Endothelial cell (in vitro differentiated cells): ENCODE measurements around the gene KPNA1. TPM values are rescaled to one million over a fixed set of nuclear protein-coding genes. Genes with fewer than 3 reads are reported as not detected.

Experiments
- DNase-seq: peaks from one replicate; pipeline ENCODE4 v3.0.0; 2021; ENCODE audit warnings: low spot score
- H3K27ac Mint-ChIP-seq: one replicate; pipeline ENCODE4 v1.8.0; 2021; ENCODE audit warnings: mixed read lengths, inconsistent platforms; ENCODE audit not compliant: unreplicated experiment
- H3K27me3 Mint-ChIP-seq: one replicate; pipeline ENCODE4 v1.8.0; 2021; ENCODE audit warnings: mild to moderate bottlenecking, moderate library complexity, mixed read lengths, inconsistent platforms; ENCODE audit not compliant: unreplicated experiment
- H3K36me3 Mint-ChIP-seq: one replicate; pipeline ENCODE4 v1.8.0; 2021; ENCODE audit warnings: mild to moderate bottlenecking, low read depth, mixed read lengths, inconsistent platforms; ENCODE audit not compliant: unreplicated experiment
- H3K4me1 Mint-ChIP-seq: one replicate; pipeline ENCODE4 v1.8.0; 2021; ENCODE audit warnings: mild to moderate bottlenecking, mixed read lengths, inconsistent platforms; ENCODE audit not compliant: unreplicated experiment
- H3K4me3 Mint-ChIP-seq: one replicate; pipeline ENCODE4 v1.8.0; 2021; ENCODE audit warnings: mild to moderate bottlenecking, mixed read lengths, inconsistent platforms; ENCODE audit not compliant: unreplicated experiment
- H3K9me3 Mint-ChIP-seq: one replicate; pipeline ENCODE4 v1.8.0; 2021; ENCODE audit warnings: mixed read lengths, inconsistent platforms; ENCODE audit not compliant: unreplicated experiment
- CTCF ChIP-seq: fragments of 200-600 bp; sonication (generic); IDR thresholded peaks from one replicate; pipeline ENCODE4 v1.5.0; 2021; ENCODE audit warnings: antibody characterized with exemption; ENCODE audit not compliant: unreplicated experiment
- total RNA-seq: library from RNA; stranded (reverse); fragmentation: NEBNext Ultra II Directional; extraction: Animal tissue kit (Norgen Biotek cat#: 25700); gene quantifications from one replicate; pipeline ENCODE4 v1.2.1, GENCODE V29; 2021; ENCODE audit not compliant: unreplicated experiment

Gene KPNA1
- total RNA-seq, 1 donor from 2014 or later = 87.2 TPM

GRCh38 chr3:122443090-122443489 is 71.6 kb downstream of the KPNA1 start:
- peaks cover 5% of the 10 kb centered on the region for H3K4me1 Mint-ChIP-seq
- H3K36me3 Mint-ChIP-seq = peaks cover 57% of the 10 kb centered on the region
- no peak for DNase-seq
- no peak for TF ChIP-seq CTCF
- H3K27me3 Mint-ChIP-seq = peaks cover 5% of the 10 kb centered on the region
- peak overlapping the region; percentile 11 for H3K27ac Mint-ChIP-seq
- H3K4me3 Mint-ChIP-seq = no peak overlapping the region
- H3K9me3 Mint-ChIP-seq = no peaks in the 10 kb centered on the region

GRCh38 chr3:122435950-122436349 is 78.8 kb downstream of the KPNA1 start:
- peak overlapping the region; percentile 82 for H3K4me3 Mint-ChIP-seq
- H3K9me3 Mint-ChIP-seq = no peaks in the 10 kb centered on the region
- H3K27me3 Mint-ChIP-seq = peaks cover 2% of the 10 kb centered on the region
- H3K4me1 Mint-ChIP-seq = no peaks in the 10 kb centered on the region
- no peak for TF ChIP-seq CTCF
- H3K36me3 Mint-ChIP-seq = peaks cover 58% of the 10 kb centered on the region
- no peak overlapping the region for H3K27ac Mint-ChIP-seq
- DNase-seq = no peak

- Mint-ChIP-seq H3K27me3 (peaks cover 2% of the 10 kb centered on the region), H3K4me3 (no peak overlapping the region), H3K27ac (no peak overlapping the region), H3K9me3 (no peaks in the 10 kb centered on the region), H3K36me3 (peaks cover 23% of the 10 kb centered on the region), H3K4me1 (peaks cover 7% of the 10 kb centered on the region)
- no peak for TF ChIP-seq CTCF
- DNase-seq = no peak
Observed at GRCh38 chr3:122430371-122430770, 84.4 kb downstream of the KPNA1 start.

- Mint-ChIP-seq H3K4me1 (peaks cover 7% of the 10 kb centered on the region), H3K4me3 (no peak overlapping the region), H3K9me3 (no peaks in the 10 kb centered on the region), H3K36me3 (peaks cover 12% of the 10 kb centered on the region), H3K27ac (peak overlapping the region; percentile 28), H3K27me3 (no peaks in the 10 kb centered on the region)
- no peak for DNase-seq
- no peak for TF ChIP-seq CTCF
Observed at GRCh38 chr3:122427857-122428471, 86.8 kb downstream of the KPNA1 start.

DNA sequence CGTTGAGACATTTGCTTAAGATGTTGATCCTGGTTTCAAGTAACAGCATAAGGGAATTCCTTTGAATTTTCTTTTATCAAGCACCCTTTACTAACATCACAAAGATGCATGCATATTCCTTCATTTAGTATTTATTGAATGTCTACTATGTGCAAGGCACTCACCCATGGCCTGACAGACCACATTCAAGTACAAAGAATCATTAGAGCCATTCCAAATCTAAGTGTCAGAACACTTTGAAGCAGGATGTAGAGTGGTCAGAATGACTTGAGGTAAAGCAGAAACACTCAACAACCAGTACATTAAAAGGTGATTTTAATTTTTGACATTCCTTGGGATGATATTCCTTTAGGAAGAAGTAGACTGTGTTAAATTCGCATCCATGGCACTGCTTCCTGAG is 92.9 kb downstream of the KPNA1 start:
- Mint-ChIP-seq H3K27ac (no peak overlapping the region), H3K4me1 (peaks cover 5% of the 10 kb centered on the region), H3K9me3 (no peaks in the 10 kb centered on the region), H3K36me3 (peaks cover 9% of the 10 kb centered on the region), H3K27me3 (no peaks in the 10 kb centered on the region), H3K4me3 (no peak overlapping the region)
- no peak for DNase-seq
- no peak for TF ChIP-seq CTCF
